H9 (cell line): ENCODE measurements around the gene MBNL1. TPM values are rescaled to one million over a fixed set of nuclear protein-coding genes. Genes with fewer than 3 reads are reported as not detected.

Experiments
- DNase-seq: peaks from one replicate; pipeline ENCODE4 v3.0.0-alpha.2; 2017
- H2AFZ ChIP-seq: one replicate; pipeline ENCODE4 v1.6.1; 2013; ENCODE audit warnings: mild to moderate bottlenecking, low read length, control low read depth, moderate library complexity
- H2AK5ac ChIP-seq: 2 replicates; pipeline ENCODE4 v1.6.1; 2013; ENCODE audit warnings: low read length, control low read depth, mixed read lengths; ENCODE audit not compliant: insufficient read length
- H2BK120ac ChIP-seq: one replicate; pipeline ENCODE4 v1.6.1; 2013; ENCODE audit warnings: low read depth, mild to moderate bottlenecking, low read length, control low read depth, inconsistent platforms; ENCODE audit not compliant: poor library complexity, severe bottlenecking
- H2BK12ac ChIP-seq: 2 replicates; pipeline ENCODE4 v1.6.1; 2013; ENCODE audit warnings: low read length, control low read depth, mixed read lengths, low read depth; ENCODE audit not compliant: insufficient read length
- H2BK15ac ChIP-seq: 2 replicates; pipeline ENCODE4 v1.6.1; 2013; ENCODE audit warnings: low read depth, low read length, control low read depth
- H2BK20ac ChIP-seq: one replicate; pipeline ENCODE4 v1.6.1; 2013; ENCODE audit warnings: low read depth, mild to moderate bottlenecking, low read length, control low read depth, inconsistent platforms; ENCODE audit not compliant: poor library complexity, severe bottlenecking
- H2BK5ac ChIP-seq: 2 replicates; pipeline ENCODE4 v1.6.1; 2013; ENCODE audit warnings: low read length, control low read depth, mixed read lengths; ENCODE audit not compliant: insufficient read length
- H3K14ac ChIP-seq: 2 replicates; pipeline ENCODE4 v1.6.1; 2013; ENCODE audit warnings: low read length, control low read depth; ENCODE audit not compliant: insufficient read depth
- H3K18ac ChIP-seq: 2 replicates; pipeline ENCODE4 v1.6.1; 2013; ENCODE audit warnings: low read depth, mild to moderate bottlenecking, mixed read lengths, low read length, control low read depth; ENCODE audit not compliant: insufficient read length
- H3K23ac ChIP-seq: 2 replicates; pipeline ENCODE4 v1.6.1; 2013; ENCODE audit warnings: low read length, control low read depth, mixed read lengths, low read depth; ENCODE audit not compliant: insufficient read length
- H3K23me2 ChIP-seq: 2 replicates; pipeline ENCODE4 v1.6.1; 2013; ENCODE audit warnings: low read depth, mild to moderate bottlenecking, mixed read lengths, low read length, control low read depth; ENCODE audit not compliant: insufficient read length, poor library complexity, severe bottlenecking
- H3K27ac ChIP-seq: 2 replicates; pipeline ENCODE4 v1.5.1; 2013; ENCODE audit warnings: low read length, control low read depth, mixed read lengths, low read depth; ENCODE audit not compliant: insufficient read length
- H3K27me3 ChIP-seq: 2 replicates; pipeline ENCODE4 v1.6.1; 2013; ENCODE audit warnings: low read length, control low read depth, inconsistent platforms; ENCODE audit not compliant: insufficient read depth
- H3K4ac ChIP-seq: 2 replicates; pipeline ENCODE4 v1.6.1; 2013; ENCODE audit warnings: low read depth, mild to moderate bottlenecking, control low read depth, inconsistent platforms, low read length, moderate library complexity
- H3K4me1 ChIP-seq: 2 replicates; pipeline ENCODE4 v1.6.1; 2013; ENCODE audit warnings: low read length, control low read depth, inconsistent platforms; ENCODE audit not compliant: insufficient read depth
- H3K4me2 ChIP-seq: 2 replicates; pipeline ENCODE4 v1.6.1; 2013; ENCODE audit warnings: low read length, control low read depth, mixed read lengths; ENCODE audit not compliant: insufficient read length, insufficient read depth
- H3K56ac ChIP-seq: 2 replicates; pipeline ENCODE4 v1.6.1; 2013; ENCODE audit warnings: low read depth, mild to moderate bottlenecking, mixed read lengths, low read length, control low read depth; ENCODE audit not compliant: insufficient read length
- H3K79me1 ChIP-seq: 2 replicates; pipeline ENCODE4 v1.6.1; 2013; ENCODE audit warnings: low read depth, mild to moderate bottlenecking, moderate library complexity, low read length, control low read depth, inconsistent platforms; ENCODE audit not compliant: insufficient read depth, poor library complexity, severe bottlenecking
- H3K79me2 ChIP-seq: 2 replicates; pipeline ENCODE4 v1.6.1; 2013; ENCODE audit warnings: low read length, control low read depth, inconsistent platforms; ENCODE audit not compliant: insufficient read depth
- H3K9ac ChIP-seq: 2 replicates; pipeline ENCODE4 v1.6.1; 2013; ENCODE audit warnings: low read length, control low read depth, mixed read lengths; ENCODE audit not compliant: insufficient read length; ENCODE audit errors: extremely low read depth
- H3K9me3 ChIP-seq: one replicate; pipeline ENCODE4 v1.6.1; 2013; ENCODE audit warnings: low read depth, low read length, inconsistent platforms; ENCODE audit not compliant: control insufficient read depth
- H3T11ph ChIP-seq: one replicate; pipeline ENCODE4 v1.6.1; 2013; ENCODE audit warnings: mild to moderate bottlenecking, low read length, control low read depth, inconsistent platforms
- H4K20me1 ChIP-seq: one replicate; pipeline ENCODE4 v1.6.1; 2013; ENCODE audit not compliant: control insufficient read depth, insufficient read length, insufficient read depth
- H4K5ac ChIP-seq: 2 replicates; pipeline ENCODE4 v1.6.1; 2013; ENCODE audit warnings: low read depth, mild to moderate bottlenecking, mixed read lengths, low read length, control low read depth; ENCODE audit not compliant: insufficient read length
- H4K8ac ChIP-seq: replicated peaks from 2 replicates; pipeline ENCODE4 v1.6.1; 2013; ENCODE audit warnings: low read length, control low read depth, mixed read lengths, low read depth; ENCODE audit not compliant: insufficient read length
- H4K91ac ChIP-seq: 2 replicates; pipeline ENCODE4 v1.6.1; 2013; ENCODE audit warnings: low read depth, mild to moderate bottlenecking, moderate library complexity, mixed read lengths, low read length, control low read depth; ENCODE audit not compliant: insufficient read length
- H3K27ac Mint-ChIP-seq, 3 experiments: 2 replicates in 2 of 3; 3 replicates in 1 of 3; pipeline ENCODE4 v1.8.0; 2020 to 2021; ENCODE audit warnings: mixed read lengths in 3 of 3, mild to moderate bottlenecking in 1 of 3, moderate library complexity in 1 of 3
- H3K27me3 Mint-ChIP-seq: 2 replicates; pipeline ENCODE4 v1.8.0; 2021; ENCODE audit warnings: low read depth, mild to moderate bottlenecking, moderate library complexity, mixed read lengths
- H3K36me3 Mint-ChIP-seq, 3 experiments: 2 replicates in 2 of 3; 3 replicates in 1 of 3; pipeline ENCODE4 v1.8.0; 2020 to 2021; ENCODE audit warnings: low read depth in 3 of 3, mixed read lengths in 3 of 3; ENCODE audit not compliant: insufficient read depth in 1 of 3
- H3K4me1 Mint-ChIP-seq, 2 experiments: 2 replicates each; pipeline ENCODE4 v1.8.0; 2020; ENCODE audit warnings: mixed read lengths in 2 of 2
- H3K4me3 Mint-ChIP-seq, 2 experiments: 2 replicates in 1 of 2; 3 replicates in 1 of 2; pipeline ENCODE4 v1.8.0; 2020 to 2021; ENCODE audit warnings: mild to moderate bottlenecking in 2 of 2, mixed read lengths in 2 of 2, moderate library complexity in 1 of 2
- H3K9me3 Mint-ChIP-seq, 2 experiments: 2 replicates in 1 of 2; 3 replicates in 1 of 2; pipeline ENCODE4 v1.8.0; 2020; ENCODE audit warnings: mild to moderate bottlenecking in 2 of 2, mixed read lengths in 2 of 2, moderate library complexity in 1 of 2
- WGBS: extraction: QIAGEN DNeasy Blood & Tissue Kit; methylation state at CpG from one replicate; pipeline ENCODE4 v1.1.7; 2013; ENCODE audit warnings: missing lambda C conversion rate, low lambda C conversion rate, mixed read lengths; ENCODE audit not compliant: insufficient read length; ENCODE audit errors: extremely low coverage; 5-methylcytosine and 5-hydroxymethylcytosine counted together
- total RNA-seq: library from RNA; stranded (reverse); gene quantifications from 2 replicates; pipeline ENCODE4 v1.2.1, GENCODE V29; 2021
- TF ChIP-seq, protein P1 (sequence below): fragments of 200-600 bp; sonication (generic); conservative IDR thresholded peaks from 3 replicates; pipeline ENCODE4 v1.8.0; 2021; ENCODE audit warnings: antibody characterized with exemption, mild to moderate bottlenecking

Gene MBNL1
- total RNA-seq, 1 experiment from 2014 or later: 14.9 TPM

DNA sequence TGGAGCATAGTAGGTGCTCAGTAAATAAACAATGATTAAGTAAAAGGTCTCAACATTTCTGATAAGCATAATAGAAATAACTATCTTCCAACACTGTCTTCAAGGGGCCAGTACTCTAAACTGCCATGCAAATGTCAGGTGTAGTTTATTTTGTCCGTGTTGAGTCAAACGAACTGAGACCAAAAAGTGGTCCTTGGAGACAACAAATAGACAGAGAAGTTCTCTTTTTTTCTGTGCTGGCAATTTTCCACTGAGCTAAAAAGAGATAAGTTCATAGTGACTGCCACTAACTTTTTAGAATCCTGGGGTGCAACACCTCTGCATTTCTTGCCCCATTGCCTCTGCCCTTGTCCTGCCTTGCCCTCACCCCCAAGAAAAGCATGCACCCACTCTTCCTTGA, 14.7 kb upstream of the MBNL1 start:
- no CpG with 5 or more reads among the region's 2 CpGs for WGBS
- Mint-ChIP-seq H3K4me1 (no peaks in the 10 kb centered on the region), H3K4me3 (no peak overlapping the region), H3K9me3 (no peaks in the 10 kb centered on the region; a peak in 1 of 5 replicates), H3K27me3 (no peaks in the 10 kb centered on the region), H3K36me3 (no peaks in the 10 kb centered on the region), H3K27ac (no peak overlapping the region)
- no peak overlapping the region for H3K4ac ChIP-seq
- H3K4me2 ChIP-seq: no peak overlapping the region
- no peak overlapping the region for H2BK5ac ChIP-seq
- no peak overlapping the region for H3K14ac ChIP-seq
- H3K27me3 ChIP-seq: no peaks in the 10 kb centered on the region
- no peak overlapping the region for H3K27ac ChIP-seq
- no peaks in the 10 kb centered on the region for H4K20me1 ChIP-seq
- H3T11ph ChIP-seq: no peak overlapping the region
- no peak overlapping the region for H2AFZ ChIP-seq
- no peaks in the 10 kb centered on the region for H3K79me2 ChIP-seq
- H2BK120ac ChIP-seq: no peak overlapping the region
- no peak overlapping the region for H4K91ac ChIP-seq
- no peaks in the 10 kb centered on the region; the same call in 1 of the 2 replicates for H3K4me1 ChIP-seq
- no peak overlapping the region for H3K18ac ChIP-seq
- H3K23me2 ChIP-seq: no peaks in the 10 kb centered on the region
- H3K79me1 ChIP-seq: no peaks in the 10 kb centered on the region
- DNase-seq: no peak
- no peak overlapping the region for H3K23ac ChIP-seq
- no peak overlapping the region for H2BK15ac ChIP-seq
- no peak overlapping the region for H3K56ac ChIP-seq
- no peaks in the 10 kb centered on the region for H3K9me3 ChIP-seq
- no peak overlapping the region for H2AK5ac ChIP-seq
- no peak overlapping the region for H2BK12ac ChIP-seq
- TF ChIP-seq, protein P1, sequence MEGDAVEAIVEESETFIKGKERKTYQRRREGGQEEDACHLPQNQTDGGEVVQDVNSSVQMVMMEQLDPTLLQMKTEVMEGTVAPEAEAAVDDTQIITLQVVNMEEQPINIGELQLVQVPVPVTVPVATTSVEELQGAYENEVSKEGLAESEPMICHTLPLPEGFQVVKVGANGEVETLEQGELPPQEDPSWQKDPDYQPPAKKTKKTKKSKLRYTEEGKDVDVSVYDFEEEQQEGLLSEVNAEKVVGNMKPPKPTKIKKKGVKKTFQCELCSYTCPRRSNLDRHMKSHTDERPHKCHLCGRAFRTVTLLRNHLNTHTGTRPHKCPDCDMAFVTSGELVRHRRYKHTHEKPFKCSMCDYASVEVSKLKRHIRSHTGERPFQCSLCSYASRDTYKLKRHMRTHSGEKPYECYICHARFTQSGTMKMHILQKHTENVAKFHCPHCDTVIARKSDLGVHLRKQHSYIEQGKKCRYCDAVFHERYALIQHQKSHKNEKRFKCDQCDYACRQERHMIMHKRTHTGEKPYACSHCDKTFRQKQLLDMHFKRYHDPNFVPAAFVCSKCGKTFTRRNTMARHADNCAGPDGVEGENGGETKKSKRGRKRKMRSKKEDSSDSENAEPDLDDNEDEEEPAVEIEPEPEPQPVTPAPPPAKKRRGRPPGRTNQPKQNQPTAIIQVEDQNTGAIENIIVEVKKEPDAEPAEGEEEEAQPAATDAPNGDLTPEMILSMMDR: no peak
- no peak overlapping the region for H4K5ac ChIP-seq
- no peak overlapping the region for H2BK20ac ChIP-seq
- no peak overlapping the region for H4K8ac ChIP-seq
- H3K9ac ChIP-seq: no peak overlapping the region
